HCT116 (cell line): ENCODE results near the gene PRR29. TPM values are rescaled to one million over a fixed set of nuclear protein-coding genes. Genes with fewer than 3 reads are reported as not detected.

Source experiments
- ATAC-seq: fragments of 200-7000 bp; cut with Tn5 transposase; 2 replicates; pipeline ENCODE4 v1.9.1; 2020; ENCODE audit warnings: mild to moderate bottlenecking, moderate library complexity
- BruUV-seq: library from RNA; stranded (reverse); fragments of 400-500 nt; replicated peaks from 2 replicates; lab custom pipeline; 2021; lab: Mats Ljungman, UMichigan
- CTCF ChIA-PET: fragments of 300-600 bp; sonication (Branson Sonifier 250); formaldehyde crosslinking; loops from one replicate; lab custom pipeline; 2021; ENCODE audit warnings: antibody characterized with exemption; lab: Charles Lee
- POLR2A ChIA-PET: fragments of 300-600, 350-600 bp; sonication (Branson Sonifier 250); formaldehyde crosslinking; loops from one replicate; lab custom pipeline; 2021; ENCODE audit warnings: antibody characterized with exemption; lab: Charles Lee
- RAD21 ChIA-PET, 2 experiments: fragments of 300-600 bp; sonication (Branson Sonifier 250); formaldehyde crosslinking; loops; one replicate each; lab custom pipeline; 2023; ENCODE audit warnings: low total read pairs in 2 of 2; ENCODE audit not compliant: uncharacterized antibody in 2 of 2, unreplicated experiment in 2 of 2, low non-redundant PET in 1 of 2; lab: Charles Lee
- DNase-seq: peaks from one replicate; pipeline ENCODE4 v3.0.0-alpha.2; 2010; ENCODE audit warnings: low read depth, low spot score
- H2AFZ ChIP-seq: fragments of 200-600 bp; shearing (Covaris generic), sonication (generic); 2 replicates; pipeline ENCODE4 v1.6.1; 2017; ENCODE audit warnings: low read depth, mixed run types, mixed read lengths, antibody characterized with exemption, low read length; ENCODE audit not compliant: poor library complexity, severe bottlenecking
- H3K27ac ChIP-seq: 2 replicates; pipeline ENCODE4 v1.5.1; 2012; ENCODE audit warnings: low read depth, low read length
- H3K27me3 ChIP-seq: fragments of 200-600 bp; sonication (generic); 2 replicates; pipeline ENCODE4 v1.6.1; 2016; ENCODE audit warnings: mixed run types, low read length, mixed read lengths; ENCODE audit not compliant: insufficient read depth
- H3K36me3 ChIP-seq, 2 experiments: fragments of 200-500 bp in 1 of 2; fragments of 200-600 bp in 1 of 2; sonication (Bioruptor generic) in 1 of 2; sonication (generic) in 1 of 2; 2 replicates each; pipeline versions ENCODE4 v1.5.1 to v1.6.1; 2014 to 2016; ENCODE audit warnings: low read length in 2 of 2, inconsistent platforms in 1 of 2, mixed read lengths in 1 of 2, mixed run types in 1 of 2; ENCODE audit not compliant: insufficient read depth in 2 of 2, control insufficient read depth in 1 of 2
- H3K4me1 ChIP-seq, 2 experiments: fragments of 200-600 bp in 1 of 2; sonication (generic) in 1 of 2; 2 replicates each; pipeline versions ENCODE4 v1.5.1 to v1.6.1; 2012 to 2017; ENCODE audit warnings: low read length in 2 of 2, inconsistent platforms in 1 of 2, mild to moderate bottlenecking in 1 of 2, mixed read lengths in 1 of 2, mixed run types in 1 of 2, moderate library complexity in 1 of 2; ENCODE audit not compliant: insufficient read depth in 2 of 2, control insufficient read depth in 1 of 2
- H3K4me2 ChIP-seq: fragments of 200-600 bp; sonication (generic); 2 replicates; pipeline ENCODE4 v1.6.1; 2017; ENCODE audit warnings: mixed run types, low read length, mixed read lengths
- H3K4me3 ChIP-seq, 2 experiments: fragments of 200-600 bp in 1 of 2; sonication (generic) in 1 of 2; replicated peaks in 1 of 2; 2 replicates each; pipeline ENCODE4 v1.5.1; 2011 to 2016; ENCODE audit warnings: low read length in 2 of 2, control low read depth in 1 of 2, low read depth in 1 of 2, mild to moderate bottlenecking in 1 of 2, mixed read lengths in 1 of 2, mixed run types in 1 of 2
- H3K79me2 ChIP-seq: fragments of 200-600 bp; sonication (generic); 2 replicates; pipeline ENCODE4 v1.6.1; 2017; ENCODE audit warnings: mild to moderate bottlenecking, mixed run types, low read length, moderate library complexity, mixed read lengths; ENCODE audit not compliant: insufficient read depth
- H3K9ac ChIP-seq: fragments of 200-600 bp; sonication (generic); 2 replicates; pipeline ENCODE4 v1.6.1; 2016; ENCODE audit warnings: low read length, mixed read lengths
- H3K9me2 ChIP-seq: fragments of 200-600 bp; sonication (generic), shearing (Covaris generic); 2 replicates; pipeline ENCODE4 v1.6.1; 2017; ENCODE audit warnings: mixed run types, mild to moderate bottlenecking, moderate library complexity; ENCODE audit not compliant: insufficient read depth
- H3K9me3 ChIP-seq, 2 experiments: fragments of 200-500 bp in 1 of 2; fragments of 200-600 bp in 1 of 2; sonication (Bioruptor generic) in 1 of 2; sonication (generic) in 1 of 2; 2 replicates each; pipeline ENCODE4 v1.6.1; 2014 to 2017; ENCODE audit warnings: low read length in 2 of 2, mixed read lengths in 2 of 2, inconsistent platforms in 1 of 2, low read depth in 1 of 2, mild to moderate bottlenecking in 1 of 2, mixed run types in 1 of 2, moderate library complexity in 1 of 2; ENCODE audit not compliant: control insufficient read depth in 1 of 2, insufficient read depth in 1 of 2
- H4K20me1 ChIP-seq: fragments of 200-600 bp; sonication (generic), shearing (Covaris generic); 2 replicates; pipeline ENCODE4 v1.6.1; 2017; ENCODE audit warnings: mixed run types, mild to moderate bottlenecking, moderate library complexity; ENCODE audit not compliant: insufficient read depth
- ATF3 ChIP-seq: IDR thresholded peaks from 2 replicates; pipeline ENCODE4 v1.6.1; 2012
- CEBPB ChIP-seq: IDR thresholded peaks from 2 replicates; pipeline ENCODE4 v1.6.1; 2012; ENCODE audit warnings: low read depth
- CTCF ChIP-seq, 3 experiments: fragments of 200-600 bp in 1 of 3; sonication (generic) in 1 of 3; IDR thresholded peaks in 2 of 3; conservative IDR thresholded peaks in 1 of 3; 2 replicates each; pipeline ENCODE4 v1.5.1; 2012 to 2017; ENCODE audit warnings: low read depth in 2 of 3, low read length in 2 of 3, antibody characterized with exemption in 1 of 3, borderline replicate concordance in 1 of 3, control low read depth in 1 of 3, mild to moderate bottlenecking in 1 of 3, mixed read lengths in 1 of 3, mixed run types in 1 of 3, moderate library complexity in 1 of 3; ENCODE audit not compliant: insufficient read depth in 1 of 3
- EGR1 ChIP-seq: IDR thresholded peaks from 2 replicates; pipeline ENCODE4 v1.6.1; 2012; ENCODE audit warnings: low read depth
- EZH2 ChIP-seq: fragments of 200-600 bp; sonication (generic); IDR thresholded peaks from 2 replicates; pipeline ENCODE4 v1.6.1; 2017; ENCODE audit warnings: antibody characterized with exemption, mixed run types
- EZH2phosphoT487 ChIP-seq: fragments of 200-600 bp; IDR thresholded peaks from 2 replicates; pipeline ENCODE4 v1.6.1; 2018; ENCODE audit warnings: antibody characterized with exemption, borderline replicate concordance
- FOSL1 ChIP-seq: IDR thresholded peaks from 2 replicates; pipeline ENCODE4 v1.6.1; 2012; ENCODE audit warnings: low read depth
- JUND ChIP-seq: IDR thresholded peaks from 2 replicates; pipeline ENCODE4 v1.6.1; 2012
- MAX ChIP-seq: IDR thresholded peaks from 2 replicates; pipeline ENCODE4 v1.6.1; 2012
- POLR2AphosphoS5 ChIP-seq: IDR thresholded peaks from 2 replicates; pipeline ENCODE4 v1.6.1; 2011; ENCODE audit warnings: mild to moderate bottlenecking, low read depth, low read length, moderate library complexity
- RAD21 ChIP-seq: IDR thresholded peaks from 2 replicates; pipeline ENCODE4 v1.6.1; 2012; ENCODE audit warnings: low read depth, mild to moderate bottlenecking
- REST ChIP-seq: IDR thresholded peaks from 2 replicates; pipeline ENCODE4 v1.6.1; 2012; ENCODE audit warnings: low read depth
- SIN3A ChIP-seq: IDR thresholded peaks from 2 replicates; pipeline ENCODE4 v1.6.1; 2012; ENCODE audit warnings: low read depth
- SP1 ChIP-seq: IDR thresholded peaks from 2 replicates; pipeline ENCODE4 v1.6.1; 2012; ENCODE audit warnings: low read depth
- SRF ChIP-seq: IDR thresholded peaks from 2 replicates; pipeline ENCODE4 v1.6.1; 2012; ENCODE audit warnings: low read depth
- TCF7L2 ChIP-seq: IDR thresholded peaks from 2 replicates; pipeline ENCODE4 v1.7.0; 2011; ENCODE audit warnings: borderline replicate concordance, inconsistent platforms; ENCODE audit not compliant: insufficient read depth, insufficient read length; ENCODE audit errors: extremely low read depth
- YY1 ChIP-seq: IDR thresholded peaks from 2 replicates; pipeline ENCODE4 v1.6.1; 2011; ENCODE audit warnings: low read length, low read depth, moderate library complexity, mild to moderate bottlenecking; ENCODE audit not compliant: insufficient replicate concordance; ENCODE audit errors: extremely low read depth
- ZBTB33 ChIP-seq: IDR thresholded peaks from 2 replicates; pipeline ENCODE4 v1.6.1; 2011; ENCODE audit warnings: mild to moderate bottlenecking, low read length, moderate library complexity; ENCODE audit not compliant: insufficient replicate concordance; ENCODE audit errors: extremely low read depth
- ZFX ChIP-seq: fragments of 450-650 bp; IDR thresholded peaks from 2 replicates; pipeline ENCODE4 v1.6.1; 2017
- intact Hi-C: fragments of 100-400 bp; cut with micrococcal nuclease; formaldehyde crosslinking; loops from 2 replicates; pipeline ENCODE4 v1.10.0; 2022
- total RNA-seq: library from RNA; stranded (reverse); gene quantifications from one replicate; pipeline ENCODE4 v1.2.1, GENCODE V29; 2021; ENCODE audit not compliant: unreplicated experiment

PRR29 gene
- total RNA-seq, 1 experiment from 2014 or later: not detected

GRCh38 chr17:63984236-63984635 is 13.9 kb upstream of the PRR29 start:
- CTCF ChIA-PET: interaction anchor here (1.0 to 7.3 kb wide), 5 partner anchors 10 to 65 kb away, joined by 4 to 77 read pairs (median 5); partner anchors contain the start of gene GH1
- no peak overlapping the region for H2AFZ ChIP-seq
- POLR2A ChIA-PET: no interaction called here

More at GRCh38 chr17:63984236-63984635, 13.9 kb upstream of the PRR29 start:
- Histone ChIP-seq H4K20me1 (no peaks in the 10 kb centered on the region), H3K4me1 (peaks cover 5 to 16% of the 10 kb centered on the region in 2 experiments), H3K9me2 (no peaks in the 10 kb centered on the region), H3K27me3 (no peaks in the 10 kb centered on the region)
- RAD21 ChIA-PET: no interaction called here
- TF ChIP-seq CTCF (IDR thresholded peaks at IDR 0.05 in 2 of 3, conservative IDR thresholded peaks at IDR 0.05 in 1 of 3; ENCODE audit: borderline replicate concordance in 1 of 3, insufficient read depth in 1 of 3, low read depth in 2 of 3, low read length in 2 of 3) (no peak), SRF (no peak), TCF7L2 (no peak), JUND (no peak), CEBPB (no peak), ATF3 (no peak), YY1 (no peak), SIN3A (no peak), POLR2AphosphoS5 (no peak), EZH2phosphoT487 (no peak), FOSL1 (no peak), ZBTB33 (no peak), SP1 (no peak), EGR1 (no peak), ZFX (no peak), REST (no peak), EZH2 (no peak), RAD21 (no peak), MAX (no peak)
- TF ChIP-seq, all 23 proteins: peak for 0
- Histone ChIP-seq H3K79me2 (no peaks in the 10 kb centered on the region), H3K9me3 (0 out of 4 replicates have a peak, but pooled peaks cover 0 to 4% of the 10 kb centered on the region in 2 experiments), H3K9ac (no peak overlapping the region), H3K36me3 (no peaks in the 10 kb centered on the region), H3K27ac (no peak overlapping the region), H3K4me2 (no peak overlapping the region), H3K4me3 (no peak overlapping the region)
- no peak for DNase-seq
- intact Hi-C loops: no loop called here
- no peak for ATAC-seq
- BruUV-seq: no TSS peak
